ENCODE data around the gene PMVK. TPM values are rescaled to one million over a fixed set of nuclear protein-coding genes. Genes with fewer than 3 reads are reported as not detected.

The PMVK gene

GRCh38 chr1:154878371-154879037 lies 58.0 kb downstream of the PMVK start:
- DNase-seq = peak; percentile 85
- H3K79me1 ChIP-seq (ENCODE audit: low read length) = no peaks in the 10 kb centered on the region
- H2BK15ac ChIP-seq (replicated peaks; ENCODE audit: low read depth) = no peak overlapping the region
- H3K4me2 ChIP-seq (ENCODE audit: low read length) = no peak overlapping the region
- H3K27ac ChIP-seq (ENCODE audit: low read depth, low read length) = no peak overlapping the region
- no peaks in the 10 kb centered on the region for H3K79me2 ChIP-seq (ENCODE audit: control insufficient read depth, insufficient read depth, low read length)
- H3K4ac ChIP-seq (ENCODE audit: low read depth, low read length) = no peak overlapping the region
- no peak overlapping the region for H3K9ac ChIP-seq (ENCODE audit: low read length)
- no peak overlapping the region for H4K8ac ChIP-seq (ENCODE audit: low read depth, low read length)
- no peak overlapping the region for H3K18ac ChIP-seq (ENCODE audit: low read length)
- H2AK5ac ChIP-seq (ENCODE audit: low read length) = no peak overlapping the region
- no peaks in the 10 kb centered on the region for H3K36me3 ChIP-seq (ENCODE audit: control insufficient read depth, insufficient read depth, low read length)
- H3K4me1 ChIP-seq (ENCODE audit: control insufficient read depth, low read depth, low read length) = no peaks in the 10 kb centered on the region
- peak overlapping the region; percentile 76 for H3K56ac ChIP-seq (ENCODE audit: low read length)
- H3K23ac ChIP-seq (ENCODE audit: low read length) = no peak overlapping the region
- no peak overlapping the region for H2BK5ac ChIP-seq (ENCODE audit: low read length)
- no peak overlapping the region for H3K4me3 ChIP-seq (ENCODE audit: low read length)
- H4K5ac ChIP-seq (ENCODE audit: low read length) = no peak overlapping the region
- H2BK120ac ChIP-seq (ENCODE audit: low read depth, low read length) = no peak overlapping the region
- no peaks in the 10 kb centered on the region for H3K27me3 ChIP-seq (ENCODE audit: insufficient read depth, low read length, poor library complexity)
- WGBS (ENCODE audit: extremely low coverage, insufficient coverage, low lambda C conversion rate) = no CpG with 5 or more reads among the region's 20 CpGs

DNA sequence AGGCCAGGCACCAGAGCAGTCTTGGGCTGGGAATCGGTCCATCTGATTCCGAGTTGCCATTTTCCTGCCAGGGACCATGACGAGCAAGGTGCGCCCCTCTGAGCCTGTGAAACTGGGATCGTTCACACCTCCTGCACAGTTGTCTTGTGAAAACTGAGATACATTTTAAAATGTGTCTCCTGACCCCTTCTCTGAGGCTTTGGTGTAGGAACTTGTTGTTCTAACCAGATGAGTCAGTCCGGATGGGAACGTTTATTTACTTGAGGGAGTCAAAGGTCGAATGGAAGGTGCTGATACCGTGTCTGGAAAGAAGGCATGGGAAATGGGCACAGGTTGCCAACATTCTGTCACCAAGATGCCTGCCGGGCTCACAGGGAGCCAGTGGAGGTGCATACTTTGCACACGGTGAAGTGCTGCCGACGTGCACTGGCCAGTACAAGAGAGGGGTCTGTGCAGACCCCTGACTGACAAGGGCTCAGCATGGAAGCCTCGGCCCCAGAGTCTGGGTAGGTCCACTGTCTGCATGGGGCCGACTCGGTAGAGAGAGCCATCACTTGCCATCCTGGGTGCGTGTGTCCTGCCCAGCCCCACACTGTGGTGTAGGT lies 59.0 kb downstream of the PMVK start:
- no peak for DNase-seq

DNA sequence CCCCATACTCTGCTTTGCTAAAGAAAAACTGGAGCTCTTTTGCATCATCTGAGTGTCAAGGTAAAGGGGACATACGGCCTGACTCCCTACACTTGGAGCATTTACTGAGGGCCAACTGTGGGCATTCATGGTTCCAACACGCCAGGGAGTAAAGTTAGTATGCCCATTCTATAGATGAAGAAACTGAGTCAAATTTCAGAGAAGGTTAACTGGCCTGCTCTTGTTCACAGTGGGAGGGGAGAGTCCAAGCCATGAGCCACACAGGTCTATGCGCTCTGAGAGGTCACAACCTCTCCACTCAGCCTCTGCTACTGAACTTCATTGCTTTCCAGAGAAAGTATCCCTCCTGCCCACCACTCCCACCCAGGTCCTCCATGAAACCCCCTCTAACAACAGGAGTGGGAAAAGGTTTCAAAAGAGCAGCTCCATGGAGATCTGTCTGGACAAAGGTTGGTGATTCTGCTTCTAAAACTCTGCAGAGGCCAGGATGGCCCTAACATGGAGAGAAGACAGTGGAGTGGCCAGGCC lies 59.6 kb downstream of the PMVK start:
- H4K5ac ChIP-seq (ENCODE audit: low read length) = no peak overlapping the region
- H3K4me1 ChIP-seq (ENCODE audit: control insufficient read depth, low read depth, low read length) = no peaks in the 10 kb centered on the region
- H3K27me3 ChIP-seq (ENCODE audit: insufficient read depth, low read length, poor library complexity) = no peaks in the 10 kb centered on the region
- H3K36me3 ChIP-seq (ENCODE audit: control insufficient read depth, insufficient read depth, low read length) = no peaks in the 10 kb centered on the region
- H3K56ac ChIP-seq (ENCODE audit: low read length) = no peak overlapping the region
- no CpG with 5 or more reads among the region's 3 CpGs for WGBS (ENCODE audit: extremely low coverage, insufficient coverage, low lambda C conversion rate)
- no peak overlapping the region for H3K4ac ChIP-seq (ENCODE audit: low read depth, low read length)
- H3K79me1 ChIP-seq (ENCODE audit: low read length) = no peaks in the 10 kb centered on the region
- H3K18ac ChIP-seq (ENCODE audit: low read length) = no peak overlapping the region
- H3K79me2 ChIP-seq (ENCODE audit: control insufficient read depth, insufficient read depth, low read length) = no peaks in the 10 kb centered on the region
- H3K4me3 ChIP-seq (ENCODE audit: low read length) = no peak overlapping the region
- DNase-seq = no peak
- no peak overlapping the region for H4K8ac ChIP-seq (ENCODE audit: low read depth, low read length)
- no peak overlapping the region for H2AK5ac ChIP-seq (ENCODE audit: low read length)
- no peak overlapping the region for H3K23ac ChIP-seq (ENCODE audit: low read length)
- H2BK5ac ChIP-seq (ENCODE audit: low read length) = no peak overlapping the region
- H3K27ac ChIP-seq (ENCODE audit: low read depth, low read length) = no peak overlapping the region
- H3K4me2 ChIP-seq (ENCODE audit: low read length) = no peak overlapping the region
- no peak overlapping the region for H2BK15ac ChIP-seq (replicated peaks; ENCODE audit: low read depth)
- no peak overlapping the region for H2BK120ac ChIP-seq (ENCODE audit: low read depth, low read length)
- H3K9ac ChIP-seq (ENCODE audit: low read length) = no peak overlapping the region

More for the DNA sequence above, 59.0 kb downstream of the PMVK start:
- Histone ChIP-seq H3K4ac (ENCODE audit: low read depth, low read length) (no peak overlapping the region), H3K23ac (ENCODE audit: low read length) (no peak overlapping the region), H4K5ac (ENCODE audit: low read length) (no peak overlapping the region), H3K56ac (ENCODE audit: low read length) (no peak overlapping the region), H2BK120ac (ENCODE audit: low read depth, low read length) (no peak overlapping the region), H2AK5ac (ENCODE audit: low read length) (no peak overlapping the region), H3K27ac (ENCODE audit: low read depth, low read length) (no peak overlapping the region), H3K79me1 (ENCODE audit: low read length) (no peaks in the 10 kb centered on the region), H3K18ac (ENCODE audit: low read length) (no peak overlapping the region), H2BK5ac (ENCODE audit: low read length) (no peak overlapping the region), H2BK15ac (replicated peaks; ENCODE audit: low read depth) (no peak overlapping the region), H3K4me1 (ENCODE audit: control insufficient read depth, low read depth, low read length) (no peaks in the 10 kb centered on the region), H3K79me2 (ENCODE audit: control insufficient read depth, insufficient read depth, low read length) (no peaks in the 10 kb centered on the region), H3K36me3 (ENCODE audit: control insufficient read depth, insufficient read depth, low read length) (no peaks in the 10 kb centered on the region), H3K4me3 (ENCODE audit: low read length) (no peak overlapping the region), H3K27me3 (ENCODE audit: insufficient read depth, low read length, poor library complexity) (no peaks in the 10 kb centered on the region), H3K4me2 (ENCODE audit: low read length) (no peak overlapping the region), H3K9ac (ENCODE audit: low read length) (no peak overlapping the region), H4K8ac (ENCODE audit: low read depth, low read length) (no peak overlapping the region)
- WGBS (ENCODE audit: extremely low coverage, insufficient coverage, low lambda C conversion rate) = no CpG with 5 or more reads among the region's 17 CpGs

Small RNA genes lying within 50 kb of the gene (small RNA-seq; reads per million reads assigned to genes)
- gene MIR4258 (ENCODE audit: insufficient read depth) (not detected), gene RF00017 (ENCODE audit: insufficient read depth) (not detected)
